Adrenal gland (tissue), 5 donors: ENCODE results near the gene SYNE2.

Experiments used
- CTCF ChIP-seq, 6 experiments: fragments of 450-650 bp in 4 of 6; fragments of 200-600 bp in 2 of 6; sonication (generic) in 1 of 6; IDR thresholded peaks; 1 replicate in 5 of 6; 2 replicates in 1 of 6; pipeline versions ENCODE4 v1.5.1 to v1.8.0; 2016 to 2021; ENCODE audit warnings: antibody characterized with exemption in 6 of 6, mild to moderate bottlenecking in 2 of 6, moderate library complexity in 1 of 6
- POLR2A ChIP-seq, 2 donors: fragments of 450-650 bp; IDR thresholded peaks; one replicate each; pipeline ENCODE4 v1.6.1; 2017; ENCODE audit warnings: antibody characterized with exemption in 2 of 2, mild to moderate bottlenecking in 2 of 2, moderate library complexity in 1 of 2
- donor health status: DM: no; HTN: no; CAD: no.

GRCh38 chr14:64126548-64126947 lies 273.7 kb downstream of the SYNE2 start:
- no peak for TF ChIP-seq CTCF (IDR thresholded peaks at IDR 0.05)
- TF ChIP-seq POLR2A (IDR thresholded peaks at IDR 0.05) = no peak
